Measurements from ENCODE around the gene TMCC1.

GRCh38 chr3:129897026-129897425 is 3.5 kb upstream of the TMCC1 start:
- TF ChIP-seq POLR2A (IDR thresholded peaks at IDR 0.05): no peak
- TF ChIP-seq, protein P1, sequence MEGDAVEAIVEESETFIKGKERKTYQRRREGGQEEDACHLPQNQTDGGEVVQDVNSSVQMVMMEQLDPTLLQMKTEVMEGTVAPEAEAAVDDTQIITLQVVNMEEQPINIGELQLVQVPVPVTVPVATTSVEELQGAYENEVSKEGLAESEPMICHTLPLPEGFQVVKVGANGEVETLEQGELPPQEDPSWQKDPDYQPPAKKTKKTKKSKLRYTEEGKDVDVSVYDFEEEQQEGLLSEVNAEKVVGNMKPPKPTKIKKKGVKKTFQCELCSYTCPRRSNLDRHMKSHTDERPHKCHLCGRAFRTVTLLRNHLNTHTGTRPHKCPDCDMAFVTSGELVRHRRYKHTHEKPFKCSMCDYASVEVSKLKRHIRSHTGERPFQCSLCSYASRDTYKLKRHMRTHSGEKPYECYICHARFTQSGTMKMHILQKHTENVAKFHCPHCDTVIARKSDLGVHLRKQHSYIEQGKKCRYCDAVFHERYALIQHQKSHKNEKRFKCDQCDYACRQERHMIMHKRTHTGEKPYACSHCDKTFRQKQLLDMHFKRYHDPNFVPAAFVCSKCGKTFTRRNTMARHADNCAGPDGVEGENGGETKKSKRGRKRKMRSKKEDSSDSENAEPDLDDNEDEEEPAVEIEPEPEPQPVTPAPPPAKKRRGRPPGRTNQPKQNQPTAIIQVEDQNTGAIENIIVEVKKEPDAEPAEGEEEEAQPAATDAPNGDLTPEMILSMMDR (IDR thresholded peaks at IDR 0.05): no peak
